MM.1S (cell line): ENCODE data around the gene SLC3A2.

ENCODE experiments used
- DNase-seq: peaks from one replicate; pipeline ENCODE4 v3.0.0-alpha.2; 2015
- H2AFZ ChIP-seq: fragments of 300-600 bp; sonication (generic); 2 replicates; pipeline ENCODE4 v1.6.0; 2016; ENCODE audit warnings: antibody characterized with exemption, low read length
- H3F3A ChIP-seq: fragments of 300-600 bp; sonication (generic); 2 replicates; pipeline ENCODE4 v1.6.1; 2016; ENCODE audit warnings: mild to moderate bottlenecking, antibody characterized with exemption, low read length, moderate library complexity, mixed read lengths; ENCODE audit not compliant: insufficient read depth
- H3K27ac ChIP-seq: fragments of 300-600 bp; sonication (generic); 2 replicates; pipeline ENCODE4 v1.5.1; 2016; ENCODE audit warnings: mild to moderate bottlenecking, low read length
- H3K27me3 ChIP-seq: fragments of 300-600 bp; sonication (generic); replicated peaks from 2 replicates; pipeline ENCODE4 v1.6.0; 2016; ENCODE audit warnings: low read length; ENCODE audit not compliant: insufficient read depth
- H3K36me3 ChIP-seq: fragments of 300-600 bp; sonication (generic); replicated peaks from 2 replicates; pipeline ENCODE4 v1.6.1; 2016; ENCODE audit warnings: mild to moderate bottlenecking, low read length, mixed read lengths; ENCODE audit not compliant: insufficient read depth
- H3K4me1 ChIP-seq: fragments of 300-600 bp; sonication (generic); 2 replicates; pipeline ENCODE4 v1.6.1; 2016; ENCODE audit warnings: low read length, mixed read lengths
- H3K4me2 ChIP-seq: fragments of 300-600 bp; sonication (generic); 2 replicates; pipeline ENCODE4 v1.6.0; 2016; ENCODE audit warnings: low read depth, low read length
- H3K4me3 ChIP-seq: fragments of 300-600 bp; sonication (generic); 2 replicates; pipeline ENCODE4 v1.5.1; 2016; ENCODE audit warnings: low read length, mixed read lengths
- H3K79me2 ChIP-seq: fragments of 300-600 bp; sonication (generic); 2 replicates; pipeline ENCODE4 v1.6.1; 2016; ENCODE audit warnings: mixed run types, low read length, mixed read lengths
- H3K9ac ChIP-seq: fragments of 300-600 bp; sonication (generic); 2 replicates; pipeline ENCODE4 v1.6.1; 2016; ENCODE audit warnings: low read length, mixed read lengths
- H3K9me2 ChIP-seq: fragments of 300-600 bp; sonication (generic); replicated peaks from 2 replicates; pipeline ENCODE4 v1.6.1; 2016; ENCODE audit warnings: mild to moderate bottlenecking, low read length, mixed read lengths; ENCODE audit not compliant: insufficient read depth
- H3K9me3 ChIP-seq: fragments of 300-600 bp; sonication (generic); replicated peaks from 2 replicates; pipeline ENCODE4 v1.6.1; 2016; ENCODE audit warnings: mild to moderate bottlenecking, low read length, mixed read lengths; ENCODE audit not compliant: insufficient read depth
- H4K20me1 ChIP-seq: fragments of 300-600 bp; sonication (generic); 2 replicates; pipeline ENCODE4 v1.6.1; 2016; ENCODE audit warnings: mild to moderate bottlenecking, low read length, moderate library complexity, mixed read lengths; ENCODE audit not compliant: insufficient read depth
- EZH2 ChIP-seq: fragments of 300-600 bp; sonication (generic); optimal IDR thresholded peaks from 2 replicates; pipeline ENCODE3; 2017; ENCODE audit warnings: low read depth, mild to moderate bottlenecking, antibody characterized with exemption, low read length, mixed read lengths
- EZH2phosphoT487 ChIP-seq: fragments of 300-600 bp; sonication (generic); IDR thresholded peaks from 2 replicates; pipeline ENCODE4 v1.6.1; 2018; ENCODE audit warnings: antibody characterized with exemption, low read length
- TF ChIP-seq, protein P1 (sequence below): fragments of 300-600 bp; sonication (generic); IDR thresholded peaks from 2 replicates; pipeline ENCODE4 v1.5.1; 2016; ENCODE audit warnings: antibody characterized with exemption, low read length, mixed read lengths

Gene SLC3A2

DNA sequence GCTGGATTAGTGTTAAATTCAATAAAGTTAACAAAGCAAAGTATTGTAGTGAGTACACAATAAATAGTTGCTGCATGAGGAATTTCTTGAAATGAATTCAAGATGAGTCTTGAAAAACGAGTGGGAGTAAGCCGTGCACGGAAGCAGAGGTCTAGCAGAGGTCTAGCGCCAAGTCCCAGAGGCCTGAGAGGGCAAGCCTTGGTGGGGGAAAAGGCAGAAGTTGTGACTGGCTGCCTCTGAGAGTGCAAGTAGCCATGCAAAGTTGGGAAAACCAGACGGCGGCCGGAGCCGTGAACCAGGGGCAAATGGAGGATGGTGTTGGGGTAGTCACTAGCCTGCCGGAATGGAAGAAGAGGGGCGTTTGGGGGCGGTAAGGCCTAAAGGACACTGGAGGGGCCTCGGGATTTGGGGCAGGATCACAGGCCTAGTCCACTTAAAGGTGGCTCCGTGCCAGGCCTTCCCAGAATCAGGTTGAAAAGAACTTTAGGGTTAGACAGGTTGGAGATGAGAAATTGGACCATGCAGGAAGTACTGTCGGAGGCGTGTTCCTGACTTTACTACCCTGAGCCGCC lies 379 bp upstream of the SLC3A2 start:
- Histone ChIP-seq H3K4me1 (peaks cover 21% of the 10 kb centered on the region), H3K79me2 (peaks cover 57% of the 10 kb centered on the region), H3K4me2 (peak overlapping the region; percentile 84), H3K27me3 (no peaks in the 10 kb centered on the region), H3K4me3 (peak overlapping the region; percentile 99), H3K36me3 (peaks cover 26% of the 10 kb centered on the region), H3K9me3 (no peaks in the 10 kb centered on the region), H3K27ac (peak overlapping the region; percentile 98; the same call in 1 of the 2 replicates), H3K9me2 (no peaks in the 10 kb centered on the region), H2AFZ (peak overlapping the region; percentile 47), H4K20me1 (peaks cover 11% of the 10 kb centered on the region), H3K9ac (peak overlapping the region; percentile 98; the same call in 1 of the 2 replicates), H3F3A (peaks cover 44% of the 10 kb centered on the region)
- DNase-seq = no peak
- TF ChIP-seq, protein P1, sequence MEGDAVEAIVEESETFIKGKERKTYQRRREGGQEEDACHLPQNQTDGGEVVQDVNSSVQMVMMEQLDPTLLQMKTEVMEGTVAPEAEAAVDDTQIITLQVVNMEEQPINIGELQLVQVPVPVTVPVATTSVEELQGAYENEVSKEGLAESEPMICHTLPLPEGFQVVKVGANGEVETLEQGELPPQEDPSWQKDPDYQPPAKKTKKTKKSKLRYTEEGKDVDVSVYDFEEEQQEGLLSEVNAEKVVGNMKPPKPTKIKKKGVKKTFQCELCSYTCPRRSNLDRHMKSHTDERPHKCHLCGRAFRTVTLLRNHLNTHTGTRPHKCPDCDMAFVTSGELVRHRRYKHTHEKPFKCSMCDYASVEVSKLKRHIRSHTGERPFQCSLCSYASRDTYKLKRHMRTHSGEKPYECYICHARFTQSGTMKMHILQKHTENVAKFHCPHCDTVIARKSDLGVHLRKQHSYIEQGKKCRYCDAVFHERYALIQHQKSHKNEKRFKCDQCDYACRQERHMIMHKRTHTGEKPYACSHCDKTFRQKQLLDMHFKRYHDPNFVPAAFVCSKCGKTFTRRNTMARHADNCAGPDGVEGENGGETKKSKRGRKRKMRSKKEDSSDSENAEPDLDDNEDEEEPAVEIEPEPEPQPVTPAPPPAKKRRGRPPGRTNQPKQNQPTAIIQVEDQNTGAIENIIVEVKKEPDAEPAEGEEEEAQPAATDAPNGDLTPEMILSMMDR = no peak
- TF ChIP-seq EZH2phosphoT487 = no peak
- TF ChIP-seq EZH2 = no peak

DNA sequence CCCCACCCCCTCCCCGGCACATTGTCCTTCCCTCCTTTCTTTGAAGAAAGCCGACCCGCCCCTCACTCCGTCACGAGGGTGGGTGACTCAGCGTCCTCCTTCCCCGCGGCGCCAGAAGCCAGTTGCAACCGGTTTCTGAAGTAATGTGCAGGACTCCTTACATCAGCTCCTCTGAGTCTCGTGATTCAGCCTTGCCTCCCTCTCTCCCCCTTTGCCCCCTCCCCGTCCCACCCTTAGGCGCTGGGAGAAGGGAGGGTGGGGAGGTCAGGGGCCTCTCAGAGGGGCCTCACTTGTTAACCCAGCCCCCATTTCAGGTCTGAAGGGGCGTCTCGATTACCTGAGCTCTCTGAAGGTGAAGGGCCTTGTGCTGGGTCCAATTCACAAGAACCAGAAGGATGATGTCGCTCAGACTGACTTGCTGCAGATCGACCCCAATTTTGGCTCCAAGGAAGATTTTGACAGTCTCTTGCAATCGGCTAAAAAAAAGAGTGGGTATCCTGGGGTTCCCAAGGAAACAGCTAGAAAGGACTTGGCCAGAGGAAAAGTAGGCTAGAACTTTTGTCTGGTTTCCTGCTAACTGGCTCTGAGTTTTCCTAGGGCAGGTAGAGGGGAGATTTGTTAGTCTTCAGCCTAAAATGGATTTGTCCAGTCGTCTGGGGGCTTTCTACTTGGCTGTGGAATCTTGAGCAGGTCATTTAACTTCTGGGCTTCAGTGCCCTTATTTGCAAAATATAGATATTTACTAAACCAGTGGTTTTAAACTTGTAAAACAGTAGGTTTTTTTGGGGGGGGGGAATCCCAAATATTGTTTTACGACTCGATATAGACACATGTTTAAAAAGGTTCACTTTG lies 1.1 kb downstream of the SLC3A2 start:
- DNase-seq = peak; percentile 93
- Histone ChIP-seq H3K4me2 (peak overlapping the region; percentile 74), H3K79me2 (peaks cover 70% of the 10 kb centered on the region), H3K27ac (peak overlapping the region; percentile 98), H3F3A (peaks cover 52% of the 10 kb centered on the region), H4K20me1 (peaks cover 16% of the 10 kb centered on the region), H3K4me1 (peaks cover 21% of the 10 kb centered on the region), H3K27me3 (no peaks in the 10 kb centered on the region), H3K9me3 (no peaks in the 10 kb centered on the region), H3K9me2 (no peaks in the 10 kb centered on the region), H2AFZ (0 out of 2 replicates have a peak overlapping the region, but pooled peaks have one; percentile 65), H3K4me3 (peak overlapping the region; percentile 99), H3K9ac (peak overlapping the region; percentile 98), H3K36me3 (peaks cover 32% of the 10 kb centered on the region)
- no peak for TF ChIP-seq EZH2
- TF ChIP-seq, protein P1 = no peak
- no peak for TF ChIP-seq EZH2phosphoT487

DNA sequence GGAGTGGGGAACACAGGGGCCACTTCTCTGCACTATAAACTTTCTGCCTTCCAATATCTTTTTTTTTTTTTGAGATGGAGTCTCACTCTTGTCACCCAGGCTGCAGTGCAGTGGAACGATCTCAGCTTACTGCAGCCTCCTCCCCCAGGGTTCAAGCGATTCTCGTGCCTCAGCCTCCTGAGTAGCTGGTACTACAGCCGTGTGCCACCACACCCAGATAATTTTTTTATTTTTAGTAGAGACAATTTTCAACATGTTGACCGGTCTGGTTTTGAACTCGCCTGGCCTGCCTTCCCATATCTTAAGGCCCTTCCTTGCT lies 1.7 kb downstream of the SLC3A2 start:
- Histone ChIP-seq H3K9ac (peak overlapping the region; percentile 98), H3K27ac (peak overlapping the region; percentile 98; the same call in 1 of the 2 replicates), H3K27me3 (no peaks in the 10 kb centered on the region), H3K9me3 (no peaks in the 10 kb centered on the region), H2AFZ (no peak overlapping the region), H3K36me3 (peaks cover 37% of the 10 kb centered on the region), H3K4me3 (peak overlapping the region; percentile 99), H4K20me1 (peaks cover 16% of the 10 kb centered on the region), H3K4me1 (peaks cover 21% of the 10 kb centered on the region), H3K79me2 (peaks cover 74% of the 10 kb centered on the region), H3F3A (peaks cover 55% of the 10 kb centered on the region), H3K9me2 (no peaks in the 10 kb centered on the region), H3K4me2 (peak overlapping the region; percentile 74)
- TF ChIP-seq, protein P1 = no peak
- TF ChIP-seq EZH2 (no peak), EZH2phosphoT487 (no peak)
- DNase-seq = no peak
